ENCODE measurements around the gene TNK2.
"Not testable (repeated sequence)": the region's sequence is repeated elsewhere in the genome, so short reads cannot be mapped to it uniquely, and the experiment has no call there.

Gene TNK2

GRCh38 chr3:195905970-195906864 lies 2.1 kb downstream of the TNK2 start:
- peaks cover 12% of the 10 kb centered on the region for H3K4me1 ChIP-seq (ENCODE audit: insufficient read depth, low read length)
- no peak overlapping the region for H3K9ac ChIP-seq (ENCODE audit: low read depth, low read length)
- H3K9me3 ChIP-seq (ENCODE audit: insufficient read depth, low read depth, low read length): no peaks in the 10 kb centered on the region
- H3K27me3 ChIP-seq (ENCODE audit: insufficient read depth, low read length): peaks cover 27% of the 10 kb centered on the region
- H3K36me3 ChIP-seq (ENCODE audit: insufficient read depth, low read depth, low read length): no peaks in the 10 kb centered on the region
- H3K27ac ChIP-seq (ENCODE audit: low read length): no peak overlapping the region
- no peak overlapping the region for H3K4me3 ChIP-seq (ENCODE audit: low read length)

GRCh38 chr3:195904368-195904767 lies 4.0 kb downstream of the TNK2 start:
- H3K27me3 ChIP-seq (ENCODE audit: insufficient read depth, low read length): peaks cover 17% of the 10 kb centered on the region
- no peaks in the 10 kb centered on the region for H3K36me3 ChIP-seq (ENCODE audit: insufficient read depth, low read depth, low read length)
- no peaks in the 10 kb centered on the region for H3K9me3 ChIP-seq (ENCODE audit: insufficient read depth, low read depth, low read length)
- H3K4me1 ChIP-seq (ENCODE audit: insufficient read depth, low read length): 0 out of 2 replicates have a peak, but pooled peaks cover 5% of the 10 kb centered on the region
- H3K27ac ChIP-seq (ENCODE audit: low read length): no peak overlapping the region
- H3K4me3 ChIP-seq (ENCODE audit: low read length): no peak overlapping the region
- no peak overlapping the region for H3K9ac ChIP-seq (ENCODE audit: low read depth, low read length)

GRCh38 chr3:195903950-195904290 lies 4.4 kb downstream of the TNK2 start:
- Histone ChIP-seq H3K27ac (ENCODE audit: low read length) (no peak overlapping the region), H3K27me3 (ENCODE audit: insufficient read depth, low read length) (peaks cover 17% of the 10 kb centered on the region), H3K9ac (ENCODE audit: low read depth, low read length) (no peak overlapping the region), H3K4me3 (ENCODE audit: low read length) (no peak overlapping the region), H3K9me3 (ENCODE audit: insufficient read depth, low read depth, low read length) (no peaks in the 10 kb centered on the region), H3K4me1 (ENCODE audit: insufficient read depth, low read length) (0 out of 2 replicates have a peak, but pooled peaks cover 5% of the 10 kb centered on the region), H3K36me3 (ENCODE audit: insufficient read depth, low read depth, low read length) (no peaks in the 10 kb centered on the region)

GRCh38 chr3:195902634-195903033 lies 5.7 kb downstream of the TNK2 start:
- not testable (repeated sequence) for H3K9ac ChIP-seq (ENCODE audit: low read depth, low read length); H3K4me3 ChIP-seq (ENCODE audit: low read length); H3K9me3 ChIP-seq (ENCODE audit: insufficient read depth, low read depth, low read length); H3K36me3 ChIP-seq (ENCODE audit: insufficient read depth, low read depth, low read length); H3K27me3 ChIP-seq (ENCODE audit: insufficient read depth, low read length); H3K27ac ChIP-seq (ENCODE audit: low read length); H3K4me1 ChIP-seq (ENCODE audit: insufficient read depth, low read length)

GRCh38 chr3:195901836-195902585 lies 6.3 kb downstream of the TNK2 start:
- not testable (repeated sequence) for H3K27me3 ChIP-seq (ENCODE audit: insufficient read depth, low read length); H3K9me3 ChIP-seq (ENCODE audit: insufficient read depth, low read depth, low read length); H3K27ac ChIP-seq (ENCODE audit: low read length); H3K36me3 ChIP-seq (ENCODE audit: insufficient read depth, low read depth, low read length); H3K9ac ChIP-seq (ENCODE audit: low read depth, low read length); H3K4me1 ChIP-seq (ENCODE audit: insufficient read depth, low read length); H3K4me3 ChIP-seq (ENCODE audit: low read length)

- H3K36me3 ChIP-seq (ENCODE audit: insufficient read depth, low read depth, low read length): no peaks in the 10 kb centered on the region
- no peaks in the 10 kb centered on the region for H3K9me3 ChIP-seq (ENCODE audit: insufficient read depth, low read depth, low read length)
- no peak overlapping the region for H3K4me3 ChIP-seq (ENCODE audit: low read length)
- peaks cover 5% of the 10 kb centered on the region; the same call in 1 of the 2 replicates for H3K27me3 ChIP-seq (ENCODE audit: insufficient read depth, low read length)
- H3K9ac ChIP-seq (ENCODE audit: low read depth, low read length): no peak overlapping the region
- no peak overlapping the region for H3K27ac ChIP-seq (ENCODE audit: low read length)
- H3K4me1 ChIP-seq (ENCODE audit: insufficient read depth, low read length): peaks cover 11% of the 10 kb centered on the region; the same call in 1 of the 2 replicates
These were observed 7.7 kb downstream of the TNK2 start for GRCh38 chr3:195900436-195901355.

GRCh38 chr3:195899701-195900435 lies 8.5 kb downstream of the TNK2 start:
- Histone ChIP-seq H3K27ac (ENCODE audit: low read length) (no peak overlapping the region), H3K9ac (ENCODE audit: low read depth, low read length) (no peak overlapping the region), H3K4me1 (ENCODE audit: insufficient read depth, low read length) (peaks cover 12% of the 10 kb centered on the region)

GRCh38 chr3:195897853-195898415 lies 10.4 kb downstream of the TNK2 start:
- H3K4me1 ChIP-seq (ENCODE audit: insufficient read depth, low read length): peaks cover 18% of the 10 kb centered on the region
- no peaks in the 10 kb centered on the region for H3K9me3 ChIP-seq (ENCODE audit: insufficient read depth, low read depth, low read length)
- no peak overlapping the region for H3K9ac ChIP-seq (ENCODE audit: low read depth, low read length)
- no peaks in the 10 kb centered on the region for H3K36me3 ChIP-seq (ENCODE audit: insufficient read depth, low read depth, low read length)
- no peak overlapping the region for H3K4me3 ChIP-seq (ENCODE audit: low read length)
- peaks cover 5% of the 10 kb centered on the region; the same call in 1 of the 2 replicates for H3K27me3 ChIP-seq (ENCODE audit: insufficient read depth, low read length)
- no peak overlapping the region for H3K27ac ChIP-seq (ENCODE audit: low read length)

More at GRCh38 chr3:195899701-195900435, 8.5 kb downstream of the TNK2 start:
- H3K36me3 ChIP-seq (ENCODE audit: insufficient read depth, low read depth, low read length): no peaks in the 10 kb centered on the region
- H3K27me3 ChIP-seq (ENCODE audit: insufficient read depth, low read length): peaks cover 5% of the 10 kb centered on the region; the same call in 1 of the 2 replicates
- no peaks in the 10 kb centered on the region for H3K9me3 ChIP-seq (ENCODE audit: insufficient read depth, low read depth, low read length)
- no peak overlapping the region for H3K4me3 ChIP-seq (ENCODE audit: low read length)

- Histone ChIP-seq H3K4me1 (ENCODE audit: insufficient read depth, low read length) (peaks cover 21% of the 10 kb centered on the region), H3K4me3 (ENCODE audit: low read length) (no peak overlapping the region), H3K27ac (ENCODE audit: low read length) (no peak overlapping the region), H3K27me3 (ENCODE audit: insufficient read depth, low read length) (peaks cover 5% of the 10 kb centered on the region; the same call in 1 of the 2 replicates), H3K9ac (ENCODE audit: low read depth, low read length) (no peak overlapping the region), H3K9me3 (ENCODE audit: insufficient read depth, low read depth, low read length) (no peaks in the 10 kb centered on the region), H3K36me3 (ENCODE audit: insufficient read depth, low read depth, low read length) (no peaks in the 10 kb centered on the region)
These were observed 11.1 kb downstream of the TNK2 start for GRCh38 chr3:195897081-195897852.
